NCI-H1092 treated with DMSO at 0.1 percent for 48 hours (cell line): ENCODE measurements around the gene IRF2BP2.
"Not testable (repeated sequence)": the region's sequence is repeated elsewhere in the genome, so short reads cannot be mapped to it uniquely, and the experiment has no call there.

Experiments used
- DNase-seq: peaks from one replicate; lab custom pipeline; 2025; lab: John Stamatoyannopoulos, UW

The IRF2BP2 gene

DNA sequence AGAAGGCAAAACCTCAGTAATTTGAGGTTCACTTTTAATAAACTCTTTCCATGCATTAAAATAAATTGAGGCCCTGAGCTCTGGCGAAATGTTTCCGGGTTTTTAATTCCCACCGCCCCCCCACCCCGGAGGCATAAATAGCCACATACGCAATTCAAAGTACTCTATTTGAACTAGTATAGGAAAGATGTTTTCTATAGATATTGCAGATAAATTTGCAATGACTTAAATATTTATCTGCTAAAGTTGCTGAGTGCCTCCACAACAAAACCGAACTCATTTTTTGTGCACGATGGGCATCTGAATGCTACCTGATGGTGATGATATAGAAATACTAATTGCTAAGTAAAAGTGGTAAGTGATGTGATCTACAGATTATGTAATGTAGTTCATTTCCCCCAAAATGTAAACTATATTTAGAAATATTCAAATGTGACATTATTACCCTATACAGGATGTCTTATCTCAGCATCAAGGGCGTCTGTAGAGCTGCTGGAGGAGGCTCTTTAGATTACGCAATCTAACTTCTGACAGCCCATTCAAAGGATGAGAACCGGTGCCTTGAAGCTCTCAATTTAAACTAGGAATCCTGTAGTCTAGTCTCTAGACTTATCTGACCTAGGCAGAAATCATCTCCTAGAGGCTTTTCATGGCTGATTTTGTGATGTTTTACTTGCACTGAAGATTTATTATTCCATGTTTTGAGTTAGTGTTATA is 8.5 kb downstream of the IRF2BP2 start:
- peak; percentile 58 for DNase-seq

- DNase-seq: peak; percentile 86
These were observed 9.3 kb downstream of the IRF2BP2 start for GRCh38 chr1:234600418-234601281.

- DNase-seq: peak; percentile 91
These were observed 10.2 kb downstream of the IRF2BP2 start for GRCh38 chr1:234599617-234600417.

- DNase-seq: no peak
These were observed 10.9 kb downstream of the IRF2BP2 start for GRCh38 chr1:234598974-234599616.

GRCh38 chr1:234597894-234598293 is 12.1 kb downstream of the IRF2BP2 start:
- DNase-seq: peak; percentile 74

DNA sequence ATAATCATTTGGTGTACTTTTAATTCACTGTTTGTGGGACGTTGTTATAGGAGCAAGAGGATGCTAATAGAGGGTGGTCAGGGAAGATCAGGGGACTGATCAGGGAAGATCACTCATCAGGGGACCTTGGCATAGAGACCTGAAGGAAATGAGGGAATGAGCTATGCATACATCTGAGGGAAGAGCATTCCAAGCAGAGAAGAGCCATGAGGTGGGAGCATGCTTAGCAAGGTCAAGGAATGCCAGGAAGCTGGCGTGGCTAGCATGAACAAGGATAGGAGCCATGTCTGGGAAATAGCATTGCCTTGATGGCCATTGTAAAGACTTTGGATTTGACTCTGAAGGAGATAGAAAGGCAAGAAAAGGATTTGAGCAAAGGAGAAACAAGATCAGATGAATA is 14.1 kb downstream of the IRF2BP2 start:
- DNase-seq: no peak

- DNase-seq: not testable (repeated sequence)
These were observed 15.4 kb downstream of the IRF2BP2 start for GRCh38 chr1:234594575-234594974.

DNA sequence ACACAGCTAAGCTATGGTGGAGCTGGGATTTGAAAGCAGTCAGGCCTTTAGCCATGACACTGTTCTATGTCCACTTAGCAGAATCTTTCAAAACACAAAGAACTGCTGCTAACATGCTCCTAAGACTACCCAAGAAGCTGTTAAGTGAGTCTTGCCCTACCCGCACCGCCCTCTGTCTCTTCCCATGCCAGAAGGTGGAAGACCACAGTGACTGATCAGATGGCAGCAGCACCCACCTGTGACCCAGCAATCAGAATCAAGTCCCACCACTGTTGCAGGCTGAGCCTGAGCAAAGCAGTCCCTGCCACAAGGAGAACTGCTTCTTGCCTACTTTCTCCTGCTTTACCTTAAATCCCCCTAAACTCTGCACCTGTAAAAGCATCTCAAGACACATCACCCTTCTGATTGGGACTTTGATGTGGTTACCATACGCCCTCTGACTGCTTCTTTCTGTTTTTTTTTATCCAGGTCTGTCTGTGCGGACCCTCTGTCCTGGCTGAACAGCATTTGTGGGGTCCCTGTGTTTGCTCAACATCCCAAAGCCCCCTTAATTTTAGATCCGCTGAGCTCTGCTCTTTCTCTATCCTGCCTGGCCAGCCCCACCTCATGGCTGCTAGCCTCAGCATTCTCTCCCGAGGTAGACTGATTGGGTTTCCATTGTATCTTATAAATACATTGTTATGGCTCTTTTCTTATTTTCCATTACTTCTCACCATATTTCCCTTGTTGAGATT is 16.0 kb downstream of the IRF2BP2 start:
- DNase-seq: no peak

- no peak for DNase-seq
These were observed 16.9 kb downstream of the IRF2BP2 start for GRCh38 chr1:234593109-234593508.

GRCh38 chr1:234592240-234592639 is 17.7 kb downstream of the IRF2BP2 start:
- DNase-seq: peak; percentile 18

DNA sequence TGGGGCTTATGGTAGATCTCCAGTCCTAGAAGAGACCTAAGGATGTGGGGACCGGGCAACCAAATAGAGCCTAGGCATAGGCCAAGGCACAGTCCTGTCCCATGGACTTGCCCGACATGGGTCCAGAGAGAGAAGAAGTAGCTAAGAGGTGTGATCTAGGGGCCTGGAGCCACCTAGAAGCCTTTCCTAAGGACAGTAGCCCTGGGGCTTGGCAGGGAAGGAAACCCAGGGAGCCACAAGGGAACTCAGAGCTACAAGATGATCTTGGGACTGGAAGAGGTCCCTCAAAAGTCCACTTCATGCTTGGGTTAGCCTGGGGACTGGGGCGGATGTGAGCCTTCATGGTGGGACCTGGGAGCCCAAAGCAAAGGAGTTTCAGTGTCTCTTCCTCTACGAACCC is 18.8 kb downstream of the IRF2BP2 start:
- DNase-seq: no peak

DNA sequence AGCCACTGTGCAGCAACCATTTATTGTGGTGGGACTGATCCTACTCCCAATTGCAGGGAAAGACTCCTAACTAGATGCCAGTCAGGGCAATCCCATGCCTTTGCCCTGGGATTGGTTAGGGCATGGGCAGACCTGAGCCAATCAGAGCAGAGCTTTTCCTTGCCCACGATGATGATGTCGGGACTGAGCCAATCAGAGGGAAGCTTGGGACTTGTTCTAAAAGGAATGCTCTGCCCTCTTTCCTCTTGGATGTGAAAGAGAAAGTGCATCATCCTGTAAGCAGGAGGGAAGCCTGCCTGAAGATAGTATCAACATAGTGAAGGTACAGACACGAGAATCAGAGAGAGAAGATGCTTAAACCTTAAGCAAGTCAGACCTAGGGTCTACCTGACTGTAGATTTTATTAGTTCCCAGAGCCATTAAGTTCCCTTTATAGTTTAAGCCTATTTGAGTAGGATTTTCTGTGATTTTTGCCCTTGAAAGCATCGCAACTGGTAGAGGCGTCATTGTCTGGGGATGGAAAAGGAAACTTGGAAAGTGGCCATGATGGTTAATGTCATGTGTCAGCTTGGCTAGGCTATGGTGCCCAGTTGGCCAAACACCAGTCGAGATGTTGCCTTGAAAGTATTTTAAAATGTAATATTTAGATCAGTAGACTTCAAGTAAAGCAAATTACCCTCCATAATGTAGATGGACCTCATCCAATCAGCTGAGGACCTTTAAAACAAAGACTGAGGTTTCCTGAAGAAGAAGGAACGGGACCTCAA is 19.9 kb downstream of the IRF2BP2 start:
- no peak for DNase-seq

GRCh38 chr1:234589064-234589800 is 20.7 kb downstream of the IRF2BP2 start:
- no peak for DNase-seq

DNA sequence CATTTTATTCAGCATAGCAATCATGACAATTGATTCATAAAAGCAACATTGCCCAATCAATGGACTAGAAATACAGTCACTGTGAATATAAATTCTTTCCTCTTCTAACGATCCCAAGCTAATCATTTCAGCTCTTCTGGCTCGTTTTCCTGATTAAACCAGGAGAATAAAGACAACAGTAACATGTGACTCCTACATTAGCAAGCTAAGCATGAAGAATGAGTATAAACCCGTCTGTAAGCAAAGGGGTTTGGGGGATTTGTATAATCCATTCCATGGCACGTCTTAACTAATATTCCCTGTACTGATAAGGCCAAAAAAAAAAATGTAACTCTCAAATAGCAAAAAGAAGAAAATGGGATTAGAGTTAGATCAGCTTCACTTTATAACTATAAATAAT is 21.6 kb downstream of the IRF2BP2 start:
- DNase-seq: no peak

- no peak for DNase-seq
These were observed 23.0 kb downstream of the IRF2BP2 start for GRCh38 chr1:234586892-234587485.

DNA sequence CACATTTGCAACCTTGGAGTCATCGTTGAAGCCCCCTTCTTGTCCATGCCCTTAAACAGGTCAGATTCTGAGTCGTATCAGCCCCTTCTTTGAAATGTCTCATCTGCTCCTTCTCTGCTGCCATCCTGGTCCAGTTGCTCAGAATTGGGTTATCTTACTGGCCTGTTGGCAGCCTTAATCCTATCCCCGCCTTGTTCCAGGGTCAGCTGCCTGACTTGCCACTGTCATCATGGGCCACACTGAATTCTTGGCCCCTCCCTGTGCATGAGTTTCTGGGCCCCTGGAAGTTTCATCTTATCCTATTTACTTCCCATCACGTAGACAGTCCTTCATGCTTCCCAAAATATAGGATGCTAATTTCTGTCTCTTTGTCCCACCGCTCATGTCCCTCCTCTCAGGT is 23.7 kb downstream of the IRF2BP2 start:
- no peak for DNase-seq

- no peak for DNase-seq
These were observed 24.5 kb downstream of the IRF2BP2 start for GRCh38 chr1:234585330-234586055.

DNA sequence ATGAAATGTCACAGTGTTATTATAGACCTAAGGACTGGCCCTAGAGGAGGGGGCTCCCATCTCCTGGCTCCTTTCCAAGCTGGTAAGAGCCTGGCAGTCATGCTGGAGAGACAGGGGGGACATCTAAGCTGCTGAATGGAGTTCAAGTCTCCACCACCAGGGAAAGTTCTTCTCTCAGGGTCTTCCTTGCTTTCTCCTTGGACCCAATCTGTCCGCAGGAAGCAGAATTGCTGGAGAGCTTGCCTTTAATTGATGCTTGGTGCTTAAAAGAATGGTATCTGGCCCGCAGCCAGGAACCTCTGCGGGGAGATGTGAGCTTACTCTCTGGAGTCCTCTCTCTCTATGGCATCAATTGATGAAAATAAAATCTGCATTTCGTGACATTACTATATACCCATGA is 25.1 kb downstream of the IRF2BP2 start:
- peak; percentile 67 for DNase-seq

GRCh38 chr1:234584420-234584805 is 25.6 kb downstream of the IRF2BP2 start:
- DNase-seq: no peak
